AG09319 (cell line): ENCODE data around the gene ARSG.
"Not testable (repeated sequence)": the region's sequence is repeated elsewhere in the genome, so short reads cannot be mapped to it uniquely, and the experiment has no call there.

Source experiments
- DNase-seq: peaks from one replicate; pipeline ENCODE4 v3.0.0-alpha.2; 2010; ENCODE audit warnings: low read depth; ENCODE audit errors: extremely low read depth
- TF ChIP-seq, protein P1 (sequence below): IDR thresholded peaks from 2 replicates; pipeline ENCODE4 v1.5.1; 2011; ENCODE audit warnings: low read depth, mild to moderate bottlenecking, inconsistent platforms, low read length, moderate library complexity

ARSG gene

DNA sequence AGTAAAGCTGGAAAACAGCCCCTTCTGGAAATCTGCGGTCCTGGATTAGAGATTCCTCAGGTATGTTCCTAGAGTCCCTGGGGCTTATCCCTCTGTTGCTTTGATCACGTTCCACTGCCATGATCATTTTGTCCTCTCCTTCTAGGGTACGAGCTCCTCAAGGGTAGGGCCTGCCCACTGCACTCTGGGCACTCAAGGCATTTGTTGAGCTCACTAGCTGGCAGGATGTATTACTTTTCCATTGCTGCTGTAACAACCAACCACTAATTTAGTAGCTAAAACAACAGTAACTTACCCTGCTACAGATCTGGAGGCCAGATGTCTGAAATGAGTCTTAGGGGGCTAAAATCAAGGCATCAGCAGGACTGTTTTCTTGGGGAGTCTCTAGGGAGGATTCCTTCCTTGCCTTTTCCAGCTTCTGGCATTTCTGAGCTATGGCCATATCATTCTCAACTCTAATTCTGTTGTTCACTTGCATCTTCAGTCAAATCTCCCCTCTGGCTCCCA lies 65.7 kb downstream of the ARSG start:
- no peak for DNase-seq
- TF ChIP-seq, protein P1, sequence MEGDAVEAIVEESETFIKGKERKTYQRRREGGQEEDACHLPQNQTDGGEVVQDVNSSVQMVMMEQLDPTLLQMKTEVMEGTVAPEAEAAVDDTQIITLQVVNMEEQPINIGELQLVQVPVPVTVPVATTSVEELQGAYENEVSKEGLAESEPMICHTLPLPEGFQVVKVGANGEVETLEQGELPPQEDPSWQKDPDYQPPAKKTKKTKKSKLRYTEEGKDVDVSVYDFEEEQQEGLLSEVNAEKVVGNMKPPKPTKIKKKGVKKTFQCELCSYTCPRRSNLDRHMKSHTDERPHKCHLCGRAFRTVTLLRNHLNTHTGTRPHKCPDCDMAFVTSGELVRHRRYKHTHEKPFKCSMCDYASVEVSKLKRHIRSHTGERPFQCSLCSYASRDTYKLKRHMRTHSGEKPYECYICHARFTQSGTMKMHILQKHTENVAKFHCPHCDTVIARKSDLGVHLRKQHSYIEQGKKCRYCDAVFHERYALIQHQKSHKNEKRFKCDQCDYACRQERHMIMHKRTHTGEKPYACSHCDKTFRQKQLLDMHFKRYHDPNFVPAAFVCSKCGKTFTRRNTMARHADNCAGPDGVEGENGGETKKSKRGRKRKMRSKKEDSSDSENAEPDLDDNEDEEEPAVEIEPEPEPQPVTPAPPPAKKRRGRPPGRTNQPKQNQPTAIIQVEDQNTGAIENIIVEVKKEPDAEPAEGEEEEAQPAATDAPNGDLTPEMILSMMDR, result no peak

DNA sequence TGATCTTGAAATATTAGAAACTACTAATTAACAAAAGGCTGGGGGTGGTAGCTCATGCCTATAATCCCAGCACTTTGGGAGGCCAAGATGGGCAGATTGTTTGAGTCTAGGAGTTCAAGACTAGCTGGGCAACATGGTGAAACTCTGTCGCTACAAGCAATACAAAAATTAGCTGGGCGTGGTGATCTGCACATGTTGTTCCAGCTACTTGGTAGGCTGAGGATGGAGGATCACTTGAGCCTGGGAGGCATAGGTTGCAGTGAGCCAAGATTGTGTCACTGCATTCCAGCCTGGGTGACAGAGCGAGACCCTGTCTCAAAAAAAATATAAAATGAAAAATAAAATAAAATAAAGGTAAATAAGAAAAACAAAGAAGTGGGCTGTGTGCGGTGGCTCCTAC lies 66.6 kb downstream of the ARSG start:
- DNase-seq, result no peak
- TF ChIP-seq, protein P1, result no peak

DNA sequence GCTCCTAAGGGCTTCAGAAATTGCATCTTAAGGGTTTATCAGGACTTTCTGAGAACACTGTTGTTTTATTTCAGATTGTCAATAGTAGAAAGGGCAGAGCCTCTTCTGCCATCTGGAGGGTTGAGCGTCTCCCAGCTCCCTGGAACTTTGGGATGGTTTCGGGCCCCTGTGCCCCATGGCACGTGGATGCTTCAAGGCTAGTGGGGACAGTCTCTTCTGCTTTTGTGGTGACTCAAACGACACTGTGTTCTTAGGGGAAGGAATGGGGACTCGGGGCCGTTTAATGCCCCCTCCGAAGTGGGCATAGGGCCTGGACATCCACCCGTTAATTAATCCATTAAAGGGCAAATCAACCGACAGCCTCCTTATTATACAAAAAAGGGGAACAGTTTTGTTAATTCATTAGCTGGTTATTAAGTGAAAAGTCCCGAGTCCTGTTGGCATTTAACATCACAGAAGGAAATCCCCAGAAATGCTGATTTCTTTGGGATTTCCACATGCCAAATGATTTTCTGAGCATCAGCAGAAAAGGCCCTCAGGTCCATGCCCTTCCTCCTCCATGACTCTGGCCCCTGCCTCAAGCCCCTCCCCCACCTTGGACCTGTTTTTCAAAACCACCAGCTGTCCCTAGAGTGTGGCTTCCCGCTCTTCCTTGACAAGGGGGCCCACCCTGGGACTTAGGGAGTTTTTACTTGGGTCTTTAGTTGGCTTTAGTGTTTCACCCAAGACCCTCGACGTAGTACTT lies 68.7 kb downstream of the ARSG start:
- DNase-seq, result no peak
- TF ChIP-seq, protein P1, result no peak

DNA sequence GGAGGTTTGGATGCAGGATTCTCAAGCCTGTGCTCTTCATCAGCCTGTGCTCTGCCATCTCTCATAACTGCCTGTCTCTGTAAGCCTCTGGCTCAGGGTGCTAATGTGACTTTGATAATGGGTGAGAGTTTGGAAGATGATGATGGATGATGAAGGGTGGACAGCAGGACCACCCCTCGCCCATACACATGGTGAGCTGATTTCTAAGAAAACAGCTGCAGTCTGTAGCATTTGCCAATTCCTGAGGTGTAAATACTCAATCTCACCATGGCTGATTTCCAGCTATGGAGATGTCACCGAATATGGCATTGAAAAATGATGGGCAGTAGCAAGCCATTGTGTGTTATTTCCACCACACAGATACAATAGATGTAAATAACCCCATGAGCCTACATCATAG lies 74.2 kb downstream of the ARSG start:
- no peak for DNase-seq
- TF ChIP-seq, protein P1, result no peak

DNA sequence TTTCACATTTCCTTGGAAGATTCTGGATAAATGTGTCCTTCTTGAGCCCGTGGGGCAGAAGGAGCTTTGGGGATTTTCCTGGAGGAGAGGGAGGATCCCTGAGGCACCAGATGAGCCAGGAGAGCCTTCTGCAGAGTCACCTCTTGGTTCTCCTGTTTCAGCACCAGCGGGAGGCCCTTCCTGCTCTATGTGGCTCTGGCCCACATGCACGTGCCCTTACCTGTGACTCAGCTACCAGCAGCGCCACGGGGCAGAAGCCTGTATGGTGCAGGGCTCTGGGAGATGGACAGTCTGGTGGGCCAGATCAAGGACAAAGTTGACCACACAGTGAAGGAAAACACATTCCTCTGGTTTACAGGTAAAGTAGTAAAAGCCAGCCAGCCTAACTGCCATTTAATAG lies 77.1 kb downstream of the ARSG start:
- TF ChIP-seq, protein P1, result no peak
- no peak for DNase-seq

DNA sequence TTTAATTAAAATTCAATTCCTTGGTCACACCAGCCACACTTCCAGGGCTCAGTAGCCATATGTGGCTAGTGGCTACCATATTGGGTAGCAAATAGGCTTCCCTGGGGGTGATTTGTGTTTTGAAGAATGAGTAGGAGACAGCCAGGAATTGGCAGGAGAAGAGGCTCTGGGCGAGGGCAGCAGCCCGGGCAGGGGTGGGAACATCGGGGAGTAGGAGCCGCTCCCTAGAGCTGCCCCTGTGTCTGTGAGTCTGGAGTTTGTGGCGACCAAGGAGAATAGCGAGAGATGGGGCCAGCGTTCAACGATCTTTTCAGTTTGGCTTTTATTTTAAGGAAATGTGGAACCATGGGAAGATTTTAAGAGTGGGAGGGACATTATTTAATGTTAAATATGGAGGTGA lies 84.3 kb downstream of the ARSG start:
- DNase-seq, result no peak
- TF ChIP-seq, protein P1, result no peak

DNA sequence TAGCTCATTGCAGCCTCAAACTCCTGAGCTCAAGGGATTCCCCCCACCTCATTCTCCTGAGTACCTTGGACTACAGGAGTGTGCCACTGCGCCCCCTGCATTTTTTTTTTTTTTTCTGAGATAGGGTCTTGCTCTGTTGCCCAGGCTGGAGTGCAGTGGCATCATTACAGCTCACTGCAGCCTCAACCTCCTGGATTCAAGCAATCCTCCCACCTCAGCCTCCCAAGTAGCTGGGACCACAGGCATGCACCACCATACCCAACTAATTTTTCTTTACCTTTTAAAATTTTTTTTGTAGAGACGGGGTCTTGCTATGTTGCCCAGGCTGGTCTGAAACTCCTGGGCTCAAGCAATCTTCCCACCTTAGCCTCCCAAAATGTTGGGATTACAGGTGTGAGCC lies 84.9 kb downstream of the ARSG start:
- DNase-seq, result not testable (repeated sequence)

DNA sequence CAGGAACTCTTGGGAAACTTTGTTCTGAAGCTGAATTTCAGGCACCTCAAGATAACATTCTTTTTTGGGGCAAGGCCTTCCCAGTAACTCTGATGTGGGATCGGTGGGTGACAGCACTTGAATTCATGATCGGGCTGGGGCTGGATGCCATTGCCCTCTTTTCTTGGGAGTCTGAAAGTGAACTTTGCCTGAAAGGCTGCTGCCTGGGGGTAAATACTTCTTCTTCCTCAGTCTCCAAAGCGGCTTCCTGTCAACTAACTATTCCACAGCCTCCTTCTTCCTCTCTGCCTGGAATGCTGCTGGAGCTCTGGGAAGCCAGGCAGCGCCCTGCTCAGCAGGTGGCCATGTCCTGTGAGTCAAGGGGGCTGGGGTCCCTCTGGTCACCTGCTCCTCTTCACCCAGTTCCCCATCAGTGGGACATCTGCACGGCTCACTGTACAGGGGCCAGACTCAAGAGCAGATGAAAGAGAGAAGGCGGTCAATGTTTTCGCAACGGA lies 86.5 kb downstream of the ARSG start:
- DNase-seq, result no peak
- TF ChIP-seq, protein P1, result no peak
